Esophagus squamous epithelium (tissue), 4 donors: ENCODE measurements around the gene FAM163A.

Source experiments
- POLR2A ChIP-seq, 4 donors: fragments of 450-650 bp; IDR thresholded peaks; one replicate each; pipeline ENCODE4 v1.6.1; 2017; ENCODE audit warnings: antibody characterized with exemption in 4 of 4, mild to moderate bottlenecking in 4 of 4, moderate library complexity in 3 of 4
- TF ChIP-seq, protein P1 (sequence below), 6 experiments: fragments of 450-650 bp in 4 of 6; fragments of 200-600 bp in 2 of 6; sonication (generic) in 2 of 6; IDR thresholded peaks; one replicate each; pipeline ENCODE4 v1.5.1; 2016 to 2019; ENCODE audit warnings: antibody characterized with exemption in 6 of 6, mild to moderate bottlenecking in 4 of 6, moderate library complexity in 4 of 6

DNA sequence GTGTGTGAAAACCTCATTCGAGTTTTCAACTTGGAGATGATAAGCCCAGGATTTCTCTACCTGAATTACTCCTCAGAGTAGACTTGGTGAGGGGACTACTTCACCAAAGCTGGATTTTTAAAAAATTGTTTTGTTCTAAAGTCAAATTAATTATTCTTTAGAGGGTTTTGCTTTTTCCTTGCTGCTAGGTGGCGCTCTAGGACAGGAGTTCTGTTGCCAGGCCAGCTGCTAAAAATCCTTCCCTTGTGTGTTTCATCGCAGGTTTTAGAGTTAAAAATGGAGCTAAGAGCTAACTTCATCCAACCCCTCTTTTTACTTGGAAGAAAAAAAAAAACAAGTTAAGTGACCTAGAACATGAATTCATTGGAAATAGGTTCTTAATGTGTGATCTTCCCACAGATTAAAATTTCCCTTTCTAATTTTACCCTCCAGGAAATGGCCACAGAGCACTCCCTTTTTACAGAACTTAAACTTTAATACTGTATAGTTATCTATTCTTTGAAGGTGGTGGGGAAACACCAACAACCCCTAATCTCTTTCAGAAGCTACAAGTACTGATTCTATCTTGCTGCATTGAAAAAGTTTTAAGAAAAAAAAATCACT, 36.7 kb upstream of the FAM163A start:
- TF ChIP-seq, protein P1, sequence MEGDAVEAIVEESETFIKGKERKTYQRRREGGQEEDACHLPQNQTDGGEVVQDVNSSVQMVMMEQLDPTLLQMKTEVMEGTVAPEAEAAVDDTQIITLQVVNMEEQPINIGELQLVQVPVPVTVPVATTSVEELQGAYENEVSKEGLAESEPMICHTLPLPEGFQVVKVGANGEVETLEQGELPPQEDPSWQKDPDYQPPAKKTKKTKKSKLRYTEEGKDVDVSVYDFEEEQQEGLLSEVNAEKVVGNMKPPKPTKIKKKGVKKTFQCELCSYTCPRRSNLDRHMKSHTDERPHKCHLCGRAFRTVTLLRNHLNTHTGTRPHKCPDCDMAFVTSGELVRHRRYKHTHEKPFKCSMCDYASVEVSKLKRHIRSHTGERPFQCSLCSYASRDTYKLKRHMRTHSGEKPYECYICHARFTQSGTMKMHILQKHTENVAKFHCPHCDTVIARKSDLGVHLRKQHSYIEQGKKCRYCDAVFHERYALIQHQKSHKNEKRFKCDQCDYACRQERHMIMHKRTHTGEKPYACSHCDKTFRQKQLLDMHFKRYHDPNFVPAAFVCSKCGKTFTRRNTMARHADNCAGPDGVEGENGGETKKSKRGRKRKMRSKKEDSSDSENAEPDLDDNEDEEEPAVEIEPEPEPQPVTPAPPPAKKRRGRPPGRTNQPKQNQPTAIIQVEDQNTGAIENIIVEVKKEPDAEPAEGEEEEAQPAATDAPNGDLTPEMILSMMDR (IDR thresholded peaks at IDR 0.05), result peak; percentile 58 to 76 (median 69)
- TF ChIP-seq POLR2A (IDR thresholded peaks at IDR 0.05), result no peak
